IPS DF 6.9 (cell line): ENCODE measurements around the gene POLR3GL.
A peak's percentile ranks its signal among the peaks of the same experiment; 100 is the strongest.

ENCODE experiments used
- DNase-seq: peaks from one replicate; pipeline ENCODE4 v3.0.0-alpha.2; 2013; ENCODE audit warnings: low read depth, low spot score
- H3K27ac ChIP-seq: one replicate; pipeline ENCODE4 v1.5.1; 2013; ENCODE audit warnings: low read length, control low read depth
- H3K27me3 ChIP-seq: 2 replicates; pipeline ENCODE4 v1.6.1; 2013; ENCODE audit warnings: mild to moderate bottlenecking, low read length; ENCODE audit not compliant: control insufficient read depth, insufficient read depth
- H3K36me3 ChIP-seq: 2 replicates; pipeline ENCODE4 v1.6.1; 2013; ENCODE audit warnings: low read length; ENCODE audit not compliant: control insufficient read depth, insufficient read depth
- H3K4me1 ChIP-seq: 2 replicates; pipeline ENCODE4 v1.6.1; 2013; ENCODE audit warnings: low read length; ENCODE audit not compliant: control insufficient read depth, insufficient read depth
- H3K4me3 ChIP-seq: 2 replicates; pipeline ENCODE4 v1.5.1; 2013; ENCODE audit warnings: mild to moderate bottlenecking, low read length
- H3K9me3 ChIP-seq: 2 replicates; pipeline ENCODE4 v1.6.1; 2013; ENCODE audit warnings: low read length, inconsistent platforms; ENCODE audit not compliant: control insufficient read depth, insufficient read depth
- WGBS: extraction: QIAGEN DNeasy Blood & Tissue Kit; methylation state at CpG from one replicate; pipeline ENCODE4 v1.1.7; 2013; ENCODE audit warnings: mixed read lengths, missing lambda C conversion rate; ENCODE audit not compliant: insufficient read length, insufficient coverage; 5-methylcytosine and 5-hydroxymethylcytosine counted together

The POLR3GL gene

DNA sequence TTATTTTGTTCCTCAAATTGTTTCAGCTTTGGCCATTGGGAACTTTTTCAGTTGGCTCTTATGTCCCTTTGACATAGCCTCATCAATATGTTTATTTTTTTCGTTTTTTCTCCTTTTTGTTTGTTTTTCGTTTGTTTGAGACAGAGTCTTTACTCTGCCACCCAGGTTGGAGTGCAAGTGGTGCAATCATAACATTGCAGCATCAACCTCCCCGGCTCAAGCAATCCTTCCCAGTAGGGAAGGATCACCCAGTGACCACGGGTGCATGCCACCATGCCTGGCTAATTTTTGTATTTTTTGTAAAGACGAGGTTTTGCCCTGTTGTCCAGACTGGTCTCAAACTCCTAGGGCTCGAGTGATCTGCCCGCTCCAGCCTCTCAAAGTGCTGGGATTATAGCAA, 8.1 kb downstream of the POLR3GL start:
- H3K36me3 ChIP-seq: no peaks in the 10 kb centered on the region
- no peak for DNase-seq
- H3K4me3 ChIP-seq: no peak overlapping the region
- H3K27me3 ChIP-seq: no peaks in the 10 kb centered on the region
- H3K4me1 ChIP-seq: peaks cover 1% of the 10 kb centered on the region; the same call in 1 of the 2 replicates
- no peak overlapping the region for H3K27ac ChIP-seq
- no CpG with 5 or more reads among the region's 7 CpGs for WGBS
- H3K9me3 ChIP-seq: no peaks in the 10 kb centered on the region

DNA sequence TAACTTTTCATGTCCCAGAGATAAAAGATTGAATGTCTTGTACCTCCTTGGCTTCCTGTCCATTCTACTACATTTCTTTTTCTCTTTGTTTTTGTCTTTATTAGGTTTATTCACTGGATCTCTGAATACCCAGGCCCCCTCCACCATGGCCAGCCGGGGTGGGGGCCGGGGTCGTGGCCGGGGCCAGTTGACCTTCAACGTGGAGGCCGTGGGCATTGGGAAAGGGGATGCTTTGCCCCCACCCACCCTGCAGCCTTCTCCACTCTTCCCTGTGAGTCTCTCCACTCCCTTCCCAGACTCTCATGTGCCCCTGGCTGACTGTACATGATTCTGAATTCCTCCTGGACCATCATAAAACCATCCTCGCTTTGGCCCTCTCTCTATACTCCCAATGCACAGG, 10.2 kb downstream of the POLR3GL start:
- WGBS: no CpG with 5 or more reads among the region's 7 CpGs

DNA sequence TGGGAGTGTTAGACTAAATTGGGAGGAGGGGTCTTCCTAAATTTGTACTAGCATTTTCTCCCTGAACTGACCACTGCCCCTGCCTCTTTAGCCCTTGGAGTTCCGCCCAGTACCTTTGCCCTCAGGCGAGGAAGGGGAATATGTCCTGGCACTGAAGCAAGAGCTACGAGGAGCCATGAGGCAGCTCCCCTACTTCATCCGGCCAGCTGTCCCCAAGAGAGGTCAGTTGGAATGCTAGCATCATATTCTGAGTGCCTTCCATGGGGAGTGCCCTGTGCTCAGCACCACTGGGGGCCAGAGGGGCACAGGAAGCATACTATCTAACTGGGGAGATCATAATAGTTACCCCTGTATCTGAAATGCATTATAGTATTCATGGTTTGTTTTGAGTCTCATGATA, 10.7 kb downstream of the POLR3GL start:
- WGBS: no CpG with 5 or more reads among the region's 4 CpGs
- DNase-seq: no peak
- H3K4me1 ChIP-seq: peaks cover 1% of the 10 kb centered on the region; the same call in 1 of the 2 replicates
- H3K4me3 ChIP-seq: no peak overlapping the region
- no peaks in the 10 kb centered on the region for H3K9me3 ChIP-seq
- no peak overlapping the region for H3K27ac ChIP-seq
- no peaks in the 10 kb centered on the region for H3K36me3 ChIP-seq
- no peaks in the 10 kb centered on the region for H3K27me3 ChIP-seq

More for the DNA sequence above, 10.2 kb downstream of the POLR3GL start:
- peaks cover 1% of the 10 kb centered on the region; the same call in 1 of the 2 replicates for H3K4me1 ChIP-seq
- H3K27me3 ChIP-seq: no peaks in the 10 kb centered on the region
- H3K36me3 ChIP-seq: no peaks in the 10 kb centered on the region
- no peak overlapping the region for H3K27ac ChIP-seq
- H3K4me3 ChIP-seq: no peak overlapping the region
- DNase-seq: no peak
- no peaks in the 10 kb centered on the region for H3K9me3 ChIP-seq

DNA sequence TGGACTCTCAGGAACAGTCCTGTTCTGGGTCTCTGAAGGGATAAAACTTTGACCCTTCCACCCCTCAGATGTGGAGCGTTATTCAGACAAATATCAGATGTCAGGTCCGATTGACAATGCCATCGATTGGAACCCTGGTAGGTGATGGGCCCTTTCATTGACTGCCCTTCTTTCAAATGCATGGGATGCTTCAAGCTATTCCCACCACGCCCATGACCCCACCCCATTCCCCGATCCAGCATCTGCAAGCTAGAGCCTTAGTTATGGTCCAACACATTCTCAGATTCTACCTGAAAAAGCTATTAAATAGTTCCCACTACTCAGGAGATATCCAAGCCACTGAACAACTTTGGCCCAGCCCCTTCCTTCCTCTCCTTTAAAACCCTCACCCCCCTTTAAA, 12.5 kb downstream of the POLR3GL start:
- peaks cover 1% of the 10 kb centered on the region; the same call in 1 of the 2 replicates for H3K4me1 ChIP-seq
- no peak overlapping the region for H3K4me3 ChIP-seq
- no peak overlapping the region for H3K27ac ChIP-seq
- no peak for DNase-seq
- H3K36me3 ChIP-seq: no peaks in the 10 kb centered on the region
- no peaks in the 10 kb centered on the region for H3K27me3 ChIP-seq
- WGBS: no CpG with 5 or more reads among the region's 5 CpGs
- no peaks in the 10 kb centered on the region for H3K9me3 ChIP-seq

DNA sequence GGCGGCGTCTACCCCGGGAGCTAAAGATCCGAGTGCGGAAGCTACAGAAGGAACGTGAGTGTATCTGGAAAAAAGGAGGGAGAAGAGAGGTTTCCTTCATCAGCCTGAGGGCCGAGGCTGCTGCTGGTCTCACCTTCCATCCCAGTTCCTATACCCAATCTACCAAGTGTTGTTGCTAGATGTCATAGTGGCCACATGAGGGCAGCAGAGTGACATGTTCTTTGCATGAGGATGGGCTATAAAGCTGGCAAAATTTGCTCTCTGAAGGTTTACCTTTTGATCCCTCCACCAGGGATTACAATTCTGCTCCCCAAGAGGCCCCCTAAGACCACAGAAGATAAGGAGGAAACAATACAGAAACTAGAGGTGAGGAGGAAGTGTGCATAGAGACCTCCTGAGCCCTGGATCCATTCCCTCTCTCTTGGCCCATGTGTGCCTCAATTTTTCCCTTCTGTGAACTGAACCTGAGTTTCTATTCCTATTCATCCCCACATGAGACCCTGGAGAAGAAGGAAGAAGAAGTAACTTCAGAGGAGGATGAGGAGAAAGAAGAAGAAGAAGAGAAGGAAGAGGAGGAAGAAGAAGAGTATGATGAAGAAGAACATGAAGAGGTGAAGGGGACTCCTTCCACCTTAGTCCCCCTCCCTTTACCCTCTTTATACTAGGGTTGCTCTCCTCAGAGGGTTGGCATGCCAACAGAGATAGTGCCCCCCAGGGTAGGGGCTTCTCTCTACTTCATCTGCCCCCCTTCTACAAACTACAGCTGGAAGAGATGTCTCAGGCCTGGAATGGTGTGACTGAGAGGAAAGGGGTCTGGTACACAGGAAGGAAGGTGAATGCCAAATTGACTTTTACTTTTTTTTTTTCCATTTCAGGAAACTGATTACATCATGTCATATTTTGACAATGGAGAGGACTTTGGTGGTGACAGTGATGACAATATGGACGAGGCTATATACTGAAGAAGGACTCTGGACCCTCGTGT, 13.3 kb downstream of the POLR3GL start:
- Histone ChIP-seq H3K36me3 (no peaks in the 10 kb centered on the region), H3K27ac (no peak overlapping the region), H3K9me3 (no peaks in the 10 kb centered on the region), H3K4me1 (peaks cover 1% of the 10 kb centered on the region; the same call in 1 of the 2 replicates), H3K27me3 (no peaks in the 10 kb centered on the region), H3K4me3 (no peak overlapping the region)
- no CpG with 5 or more reads among the region's 9 CpGs for WGBS
- DNase-seq: peak; percentile 78

DNA sequence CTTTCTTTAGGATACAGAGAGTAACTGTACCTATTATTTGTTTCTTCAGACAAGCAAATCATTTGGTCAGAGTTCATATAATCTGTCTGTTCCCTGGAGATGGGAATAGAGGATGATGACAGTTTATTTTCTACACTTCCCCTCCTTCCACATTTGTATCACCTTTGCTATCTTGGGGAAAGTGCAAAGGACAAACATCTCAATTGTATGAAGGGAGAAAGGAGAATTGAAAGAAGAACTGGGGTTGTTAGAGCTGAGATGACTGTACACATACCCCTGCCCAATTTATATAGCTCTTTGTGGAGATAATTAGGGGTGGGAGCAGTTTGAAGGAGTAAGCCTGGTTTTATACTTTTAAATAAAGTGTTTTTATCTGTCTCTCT, 14.0 kb downstream of the POLR3GL start:
- Histone ChIP-seq H3K4me1 (peaks cover 1% of the 10 kb centered on the region; the same call in 1 of the 2 replicates), H3K36me3 (no peaks in the 10 kb centered on the region), H3K27ac (peak overlapping the region; percentile 14), H3K4me3 (no peak overlapping the region), H3K9me3 (no peaks in the 10 kb centered on the region), H3K27me3 (no peaks in the 10 kb centered on the region)
- DNase-seq: no peak

DNA sequence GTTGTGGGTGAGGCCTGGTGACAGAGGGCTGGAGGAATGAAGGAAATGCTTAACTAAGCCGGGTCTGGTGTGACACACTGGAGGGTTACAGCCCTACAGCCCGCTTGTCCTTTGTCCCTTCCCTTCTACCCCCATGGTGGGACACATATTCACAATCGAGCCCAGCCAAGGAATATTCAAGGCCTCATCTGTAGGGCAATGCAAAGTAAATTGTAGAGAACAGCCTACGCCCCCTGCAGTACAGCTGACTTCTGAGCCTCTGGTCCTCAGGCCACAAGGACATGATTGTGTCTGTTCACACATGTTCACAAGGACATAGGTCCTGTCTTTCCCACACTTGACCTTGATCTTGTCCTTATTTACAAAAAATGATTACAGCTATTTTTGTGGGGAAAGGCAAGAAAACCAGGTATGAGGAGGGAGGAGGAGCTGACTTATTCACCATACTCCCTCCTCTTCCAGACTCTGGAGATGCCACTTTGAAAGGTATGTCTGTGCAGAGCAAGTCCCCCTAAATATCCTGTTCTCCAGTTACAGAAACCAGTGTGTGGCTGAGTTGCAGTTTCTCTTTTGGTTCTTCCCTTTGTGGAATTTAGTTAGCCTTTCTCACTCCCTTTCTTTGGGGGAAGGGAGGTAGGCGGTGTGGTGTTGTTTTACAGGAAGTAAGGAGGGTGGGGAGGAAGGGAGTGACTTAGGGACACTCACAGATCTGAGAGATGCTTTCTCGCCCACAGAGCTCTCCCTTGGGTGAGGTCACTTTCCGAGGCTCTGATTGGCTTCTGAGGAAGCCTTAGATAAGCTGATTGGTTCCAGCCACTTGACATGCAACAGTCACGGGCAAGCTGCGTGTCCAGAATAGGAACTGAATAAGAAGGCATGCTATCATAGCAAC, 14.6 kb downstream of the POLR3GL start:
- no CpG with 5 or more reads among the region's 9 CpGs for WGBS
- Histone ChIP-seq H3K4me3 (no peak overlapping the region), H3K9me3 (no peaks in the 10 kb centered on the region), H3K27ac (peak overlapping the region; percentile 14), H3K4me1 (peaks cover 1% of the 10 kb centered on the region; the same call in 1 of the 2 replicates), H3K36me3 (no peaks in the 10 kb centered on the region), H3K27me3 (no peaks in the 10 kb centered on the region)
- DNase-seq: peak; percentile 97

DNA sequence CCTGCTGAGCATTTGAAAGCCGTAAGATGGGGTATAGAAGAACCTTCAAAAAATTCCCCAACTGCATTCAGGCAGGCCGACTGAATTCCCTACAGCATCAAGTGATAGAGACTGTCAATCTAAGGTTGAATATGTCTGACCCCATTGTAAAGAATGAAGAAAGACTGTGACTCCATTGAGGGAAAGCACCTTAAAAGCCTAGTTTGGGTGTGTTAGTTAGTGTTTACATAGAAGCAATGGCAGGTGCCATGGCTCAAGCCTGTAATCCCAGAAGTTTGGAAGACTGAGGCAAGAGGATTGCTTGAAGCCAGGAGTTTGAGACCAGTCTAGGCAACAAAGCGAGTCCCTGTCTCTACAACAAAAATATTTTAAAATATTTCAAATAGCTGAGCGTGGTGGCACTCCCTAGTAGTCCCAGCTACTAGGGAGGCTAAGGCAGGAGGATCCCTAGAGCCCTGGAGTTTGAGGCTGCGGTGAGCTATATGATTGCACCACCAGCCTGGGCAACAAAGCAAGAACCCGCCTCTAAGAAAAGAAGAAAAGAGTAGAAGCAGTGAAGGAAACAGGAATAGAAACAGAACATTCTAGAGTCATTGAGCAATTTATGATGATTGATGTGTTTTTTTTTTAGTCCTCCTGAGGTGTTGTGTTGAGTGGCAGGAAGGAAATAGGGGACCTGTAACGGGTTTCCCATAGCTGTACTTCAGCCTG, 15.4 kb downstream of the POLR3GL start:
- Histone ChIP-seq H3K4me3 (no peak overlapping the region), H3K36me3 (no peaks in the 10 kb centered on the region), H3K27me3 (no peaks in the 10 kb centered on the region), H3K9me3 (no peaks in the 10 kb centered on the region), H3K4me1 (peaks cover 1% of the 10 kb centered on the region; the same call in 1 of the 2 replicates), H3K27ac (no peak overlapping the region)
- WGBS: no CpG with 5 or more reads among the region's 7 CpGs
- DNase-seq: no peak

DNA sequence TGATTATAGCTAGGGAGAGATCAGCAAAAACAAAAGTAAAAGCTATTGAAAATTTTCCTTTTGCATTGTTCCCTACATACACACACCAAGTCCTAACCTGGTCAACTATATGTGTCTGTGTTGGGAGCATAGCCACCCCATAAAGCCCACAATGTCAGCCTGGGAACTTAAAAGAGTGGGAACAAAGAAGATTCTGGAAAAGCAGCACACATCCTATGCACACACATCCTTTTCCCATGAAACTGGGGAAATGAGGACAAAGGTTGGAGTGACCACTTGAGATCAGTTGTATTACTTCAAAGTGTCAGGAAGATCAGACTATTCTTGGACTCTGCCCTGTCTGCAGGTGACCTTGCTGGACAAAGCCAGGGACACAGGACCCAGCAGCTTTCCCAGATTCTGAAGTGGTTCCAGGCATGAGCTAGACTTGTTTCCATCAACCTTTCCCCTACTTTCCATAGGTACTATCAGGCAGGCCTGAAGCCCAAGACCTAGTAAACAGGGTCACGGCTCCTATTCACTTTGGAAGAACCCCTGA, 16.0 kb downstream of the POLR3GL start:
- no CpG with 5 or more reads among the region's 1 CpG for WGBS
- Histone ChIP-seq H3K4me1 (peaks cover 6% of the 10 kb centered on the region; the same call in 1 of the 2 replicates), H3K27ac (no peak overlapping the region)

More for the DNA sequence above, 16.0 kb downstream of the POLR3GL start:
- H3K36me3 ChIP-seq: no peaks in the 10 kb centered on the region
- no peaks in the 10 kb centered on the region for H3K27me3 ChIP-seq
- DNase-seq: no peak
- H3K4me3 ChIP-seq: no peak overlapping the region
- H3K9me3 ChIP-seq: no peaks in the 10 kb centered on the region
